ENCODE results near the gene TBC1D2.

DNA sequence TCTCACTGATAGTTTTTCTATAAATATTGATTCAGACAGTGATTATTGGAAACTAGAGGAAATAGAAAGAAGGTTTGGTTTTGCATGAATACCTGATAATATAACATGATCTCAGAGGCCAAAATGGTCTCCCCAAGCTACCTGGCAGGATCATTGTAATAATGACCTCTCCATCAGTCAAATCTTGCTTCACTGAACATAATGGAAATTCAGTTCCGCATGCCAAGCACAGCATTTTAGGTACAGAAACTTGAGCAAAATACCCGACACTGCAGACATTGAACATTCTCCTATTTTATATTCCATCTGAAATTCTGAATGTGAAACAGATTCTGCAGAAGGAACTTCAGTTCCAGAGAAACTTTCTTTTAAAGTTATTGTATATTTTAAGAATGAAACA lies 9.1 kb upstream of the TBC1D2 start:
- TF ChIP-seq CTCF (IDR thresholded peaks at IDR 0.05; ENCODE audit: low read length) (no peak), EZH2 (IDR thresholded peaks at IDR 0.05; ENCODE audit: borderline replicate concordance, low read length) (no peak)
